ENCODE results near the gene KRT84. TPM values are rescaled to one million over a fixed set of nuclear protein-coding genes. Genes with fewer than 3 reads are reported as not detected.

Gene KRT84
- total RNA-seq, 1 donor from 2014 or later: not detected

DNA sequence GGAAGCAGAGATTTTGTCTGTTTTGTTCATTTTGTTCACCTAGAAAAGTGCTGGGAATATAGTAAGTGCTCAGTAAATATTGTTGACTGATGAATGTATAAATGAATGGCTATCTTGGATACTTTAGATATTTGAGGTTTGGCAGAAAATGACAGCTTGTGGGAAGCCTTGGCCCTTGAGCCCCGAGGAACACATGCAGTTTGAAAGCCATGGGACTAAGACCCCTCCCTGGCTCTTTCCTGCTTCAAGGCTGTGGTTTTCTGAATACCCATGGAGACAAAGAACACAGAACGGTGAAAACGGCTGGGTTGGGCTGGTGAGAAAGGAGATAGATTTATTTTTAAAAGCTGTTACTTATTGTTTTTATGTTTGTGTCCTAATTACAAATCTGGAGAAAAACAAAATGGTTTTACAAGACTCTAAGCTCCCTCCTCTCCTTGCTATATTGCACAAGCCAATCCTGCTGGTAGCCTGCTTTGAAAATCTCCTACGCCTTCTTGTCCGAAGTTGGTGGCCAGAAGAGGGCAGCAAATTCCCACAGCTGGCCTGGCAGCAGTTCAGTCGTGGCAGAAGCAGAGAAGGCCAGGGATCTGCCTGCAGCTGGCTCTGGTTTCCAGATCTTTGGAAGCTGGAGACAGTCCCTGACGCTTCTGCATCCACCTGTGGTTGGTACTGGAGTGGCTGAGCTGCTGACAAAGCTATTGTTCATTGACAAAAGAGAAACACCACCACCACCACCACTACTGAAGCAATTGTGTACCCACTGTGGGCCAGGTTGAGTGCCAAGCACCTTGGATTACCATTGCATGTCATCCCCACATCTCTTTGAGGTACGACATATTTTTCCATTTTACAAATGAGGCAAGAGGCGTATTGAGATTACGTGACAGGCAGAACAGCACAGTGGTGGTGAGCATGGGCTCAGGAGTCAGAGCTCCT lies 13.0 kb downstream of the KRT84 start:
- Histone ChIP-seq H3K4me3 (no peak overlapping the region), H3K9me3 (no peaks in the 10 kb centered on the region), H3K4me1 (peaks cover 0 to 11% of the 10 kb centered on the region in 2 donors), H3K36me3 (no peaks in the 10 kb centered on the region), H3K27me3 (no peaks in the 10 kb centered on the region), H3K27ac (peak overlapping the region in 1 of 2 donors; percentile 68)
- DNase-seq (ENCODE audit: low spot score in 2 of 2): peak; percentile 29 to 87
- intact Hi-C loops (cut with DNase I): loop anchor here (1.0 to 10.0 kb wide), 3 partner anchors 215 to 602 kb away; no protein-coding TSS in a partner anchor
- peak; percentile 65 to 84 (median 66) for TF ChIP-seq CTCF (IDR thresholded peaks at IDR 0.05)

DNA sequence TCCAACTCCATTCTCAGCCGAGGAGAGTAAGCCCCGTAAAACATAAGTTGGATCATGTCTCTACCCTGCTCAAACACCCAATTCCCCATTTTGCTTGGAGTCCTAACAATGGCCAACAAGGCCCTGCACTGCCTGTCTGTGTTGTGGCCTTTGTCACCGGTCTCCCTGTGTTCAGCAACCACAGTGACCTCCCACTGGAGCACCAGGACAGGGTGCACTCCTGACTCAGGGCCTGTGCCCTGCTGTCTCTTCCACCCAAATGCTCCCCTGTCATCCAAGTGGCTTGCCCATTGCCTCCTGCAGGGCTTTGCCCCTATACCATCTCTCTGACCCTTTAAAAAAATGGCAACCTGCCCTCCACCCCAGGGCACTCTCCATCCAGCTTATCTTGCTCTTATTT lies 13.7 kb downstream of the KRT84 start:
- Histone ChIP-seq H3K9me3 (no peaks in the 10 kb centered on the region), H3K27me3 (no peaks in the 10 kb centered on the region), H3K4me1 (peaks cover 0 to 11% of the 10 kb centered on the region in 2 donors), H3K36me3 (no peaks in the 10 kb centered on the region), H3K27ac (peak overlapping the region; percentile 57 to 68), H3K4me3 (no peak overlapping the region)
- intact Hi-C loops (cut with DNase I): loop anchor here (1.0 to 10.0 kb wide), 3 partner anchors 214 to 603 kb away; no protein-coding TSS in a partner anchor
- DNase-seq (ENCODE audit: low spot score in 2 of 2): no peak
- TF ChIP-seq CTCF (IDR thresholded peaks at IDR 0.05): no peak

- intact Hi-C loops (cut with DNase I): loop anchor here (5.0 to 10.0 kb wide), 2 partner anchors 214 to 604 kb away; no protein-coding TSS in a partner anchor
- Histone ChIP-seq H3K9me3 (no peaks in the 10 kb centered on the region), H3K4me1 (peaks cover 0 to 11% of the 10 kb centered on the region in 2 donors), H3K27ac (peak overlapping the region; percentile 57 to 68), H3K27me3 (no peaks in the 10 kb centered on the region), H3K36me3 (no peaks in the 10 kb centered on the region), H3K4me3 (no peak overlapping the region)
- TF ChIP-seq CTCF (IDR thresholded peaks at IDR 0.05): no peak
- peak in 1 of 2 donors; percentile 81 for DNase-seq (ENCODE audit: low spot score in 2 of 2)
These were observed 14.4 kb downstream of the KRT84 start for GRCh38 chr12:52370926-52371608.

- intact Hi-C loops (cut with DNase I): loop anchor here (5.0 to 10.0 kb wide), 2 partner anchors 213 to 605 kb away; no protein-coding TSS in a partner anchor
- TF ChIP-seq CTCF (IDR thresholded peaks at IDR 0.05): no peak
- no peaks in the 10 kb centered on the region for H3K36me3 ChIP-seq
- no peaks in the 10 kb centered on the region for H3K27me3 ChIP-seq
- DNase-seq (ENCODE audit: low spot score in 2 of 2): no peak
- peaks cover 0 to 11% of the 10 kb centered on the region in 2 donors for H3K4me1 ChIP-seq
- H3K4me3 ChIP-seq: no peak overlapping the region
- no peaks in the 10 kb centered on the region for H3K9me3 ChIP-seq
- H3K27ac ChIP-seq: no peak overlapping the region
These were observed 15.6 kb downstream of the KRT84 start for GRCh38 chr12:52369809-52370208.

DNA sequence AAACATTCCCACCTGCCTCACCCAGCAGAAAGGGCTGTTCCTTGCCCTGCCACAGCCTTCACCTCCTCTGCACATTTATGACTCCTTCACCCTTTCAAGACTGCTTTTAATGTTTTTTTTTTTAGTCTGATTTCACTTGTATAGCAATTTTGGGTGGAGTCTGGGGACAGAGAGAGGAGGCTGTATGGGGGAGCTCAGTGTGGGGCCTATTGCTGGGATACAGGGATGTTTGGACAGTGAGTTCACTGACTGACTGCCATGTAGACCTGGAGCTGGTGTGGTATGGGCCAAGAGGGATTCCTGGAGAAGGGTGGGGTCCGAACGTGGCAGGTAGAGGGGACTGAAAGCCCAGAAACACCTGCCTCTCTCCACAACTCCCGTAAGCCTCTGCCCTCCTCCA lies 16.2 kb downstream of the KRT84 start:
- Histone ChIP-seq H3K27ac (no peak overlapping the region), H3K9me3 (no peaks in the 10 kb centered on the region), H3K4me1 (peaks cover 0 to 11% of the 10 kb centered on the region in 2 donors), H3K27me3 (no peaks in the 10 kb centered on the region), H3K36me3 (no peaks in the 10 kb centered on the region), H3K4me3 (no peak overlapping the region)
- intact Hi-C loops (cut with DNase I): no loop called here
- no peak for TF ChIP-seq CTCF (IDR thresholded peaks at IDR 0.05)
- DNase-seq (ENCODE audit: low spot score in 2 of 2): no peak

Data from ascending aorta (tissue), 2 donors.